ENCODE data around the gene CHRNA4.
"Not testable (repeated sequence)": the region's sequence is repeated elsewhere in the genome, so short reads cannot be mapped to it uniquely, and the experiment has no call there.

The CHRNA4 gene

GRCh38 chr20:63337786-63338420 is 23.2 kb downstream of the CHRNA4 start:
- Histone ChIP-seq H3K9ac (ENCODE audit: low read depth, low read length) (no peak overlapping the region), H3K27me3 (ENCODE audit: insufficient read depth, low read length, poor library complexity) (peaks cover 7% of the 10 kb centered on the region)
- no peak for DNase-seq

DNA sequence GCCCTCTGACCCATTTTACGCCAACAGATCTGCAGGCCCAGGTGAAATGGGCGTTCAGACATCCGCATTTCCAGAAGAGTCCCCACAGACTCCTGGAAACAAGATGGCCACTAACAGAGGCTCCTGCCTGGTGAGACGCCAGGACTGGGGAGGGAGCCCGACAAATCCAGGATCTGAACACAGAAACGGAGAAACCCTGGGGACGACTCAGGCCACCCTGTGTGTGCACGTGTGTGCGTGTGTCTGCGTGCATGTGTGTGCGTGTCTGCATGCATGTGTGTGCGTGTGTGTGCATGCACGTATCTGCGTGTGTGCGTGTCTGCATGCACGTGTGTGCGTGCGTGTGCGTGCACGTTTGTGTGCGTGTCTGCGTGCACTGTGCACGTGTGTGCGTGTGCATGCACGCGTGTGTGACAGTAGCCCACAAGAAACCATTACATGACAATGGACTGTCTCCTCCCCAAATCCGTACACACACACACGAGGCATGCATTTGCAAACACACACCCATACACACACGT is 24.9 kb downstream of the CHRNA4 start:
- H3K79me2 ChIP-seq (ENCODE audit: insufficient read depth, low read length) = no peaks in the 10 kb centered on the region
- peaks cover 4% of the 10 kb centered on the region for H3K9me3 ChIP-seq (ENCODE audit: insufficient read depth, low read length, severe bottlenecking)
- H3K4me1 ChIP-seq (ENCODE audit: insufficient read depth, low read length) = no peaks in the 10 kb centered on the region
- no peaks in the 10 kb centered on the region for H4K20me1 ChIP-seq (ENCODE audit: insufficient read depth, low read length)
- DNase-seq (no peak), ATAC-seq (ENCODE audit: insufficient read depth, low read depth) (no peak)
- H3K27ac ChIP-seq (ENCODE audit: low read length) = no peak overlapping the region
- H3K4me2 ChIP-seq (ENCODE audit: insufficient read depth, low read length) = no peak overlapping the region
- no peak overlapping the region for H3K9ac ChIP-seq (ENCODE audit: low read depth, low read length)
- no peak overlapping the region for H3K4me3 ChIP-seq (ENCODE audit: low read depth in 1 of 2, low read length in 2 of 2)
- TF ChIP-seq, protein P1, sequence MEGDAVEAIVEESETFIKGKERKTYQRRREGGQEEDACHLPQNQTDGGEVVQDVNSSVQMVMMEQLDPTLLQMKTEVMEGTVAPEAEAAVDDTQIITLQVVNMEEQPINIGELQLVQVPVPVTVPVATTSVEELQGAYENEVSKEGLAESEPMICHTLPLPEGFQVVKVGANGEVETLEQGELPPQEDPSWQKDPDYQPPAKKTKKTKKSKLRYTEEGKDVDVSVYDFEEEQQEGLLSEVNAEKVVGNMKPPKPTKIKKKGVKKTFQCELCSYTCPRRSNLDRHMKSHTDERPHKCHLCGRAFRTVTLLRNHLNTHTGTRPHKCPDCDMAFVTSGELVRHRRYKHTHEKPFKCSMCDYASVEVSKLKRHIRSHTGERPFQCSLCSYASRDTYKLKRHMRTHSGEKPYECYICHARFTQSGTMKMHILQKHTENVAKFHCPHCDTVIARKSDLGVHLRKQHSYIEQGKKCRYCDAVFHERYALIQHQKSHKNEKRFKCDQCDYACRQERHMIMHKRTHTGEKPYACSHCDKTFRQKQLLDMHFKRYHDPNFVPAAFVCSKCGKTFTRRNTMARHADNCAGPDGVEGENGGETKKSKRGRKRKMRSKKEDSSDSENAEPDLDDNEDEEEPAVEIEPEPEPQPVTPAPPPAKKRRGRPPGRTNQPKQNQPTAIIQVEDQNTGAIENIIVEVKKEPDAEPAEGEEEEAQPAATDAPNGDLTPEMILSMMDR (IDR thresholded peaks at IDR 0.05; ENCODE audit: borderline replicate concordance, extremely low read depth, low read length, poor library complexity, severe bottlenecking) = no peak
- no peak for TF ChIP-seq EZH2 (IDR thresholded peaks at IDR 0.05; ENCODE audit: borderline replicate concordance, low read depth, low read length, severe bottlenecking)
- peaks cover 7% of the 10 kb centered on the region for H3K27me3 ChIP-seq (ENCODE audit: insufficient read depth, low read length, poor library complexity)
- no peaks in the 10 kb centered on the region for H3K36me3 ChIP-seq (ENCODE audit: insufficient read depth, low read length)
- H2AFZ ChIP-seq (ENCODE audit: low read depth, low read length) = no peak overlapping the region

More at GRCh38 chr20:63337786-63338420, 23.2 kb downstream of the CHRNA4 start:
- no peak overlapping the region for H3K4me3 ChIP-seq (ENCODE audit: low read depth in 1 of 2, low read length in 2 of 2)
- no peak overlapping the region for H2AFZ ChIP-seq (ENCODE audit: low read depth, low read length)
- no peaks in the 10 kb centered on the region for H4K20me1 ChIP-seq (ENCODE audit: insufficient read depth, low read length)
- no peaks in the 10 kb centered on the region for H3K4me1 ChIP-seq (ENCODE audit: insufficient read depth, low read length)
- no peak overlapping the region for H3K27ac ChIP-seq (ENCODE audit: low read length)
- no peak for TF ChIP-seq EZH2 (IDR thresholded peaks at IDR 0.05; ENCODE audit: borderline replicate concordance, low read depth, low read length, severe bottlenecking)
- TF ChIP-seq, protein P1 (IDR thresholded peaks at IDR 0.05; ENCODE audit: borderline replicate concordance, extremely low read depth, low read length, poor library complexity, severe bottlenecking) = no peak
- no peaks in the 10 kb centered on the region for H3K9me3 ChIP-seq (ENCODE audit: insufficient read depth, low read length, severe bottlenecking)
- no peak overlapping the region for H3K4me2 ChIP-seq (ENCODE audit: insufficient read depth, low read length)
- no peaks in the 10 kb centered on the region for H3K36me3 ChIP-seq (ENCODE audit: insufficient read depth, low read length)
- no peaks in the 10 kb centered on the region for H3K79me2 ChIP-seq (ENCODE audit: insufficient read depth, low read length)
- no peak for ATAC-seq (ENCODE audit: insufficient read depth, low read depth)

DNA sequence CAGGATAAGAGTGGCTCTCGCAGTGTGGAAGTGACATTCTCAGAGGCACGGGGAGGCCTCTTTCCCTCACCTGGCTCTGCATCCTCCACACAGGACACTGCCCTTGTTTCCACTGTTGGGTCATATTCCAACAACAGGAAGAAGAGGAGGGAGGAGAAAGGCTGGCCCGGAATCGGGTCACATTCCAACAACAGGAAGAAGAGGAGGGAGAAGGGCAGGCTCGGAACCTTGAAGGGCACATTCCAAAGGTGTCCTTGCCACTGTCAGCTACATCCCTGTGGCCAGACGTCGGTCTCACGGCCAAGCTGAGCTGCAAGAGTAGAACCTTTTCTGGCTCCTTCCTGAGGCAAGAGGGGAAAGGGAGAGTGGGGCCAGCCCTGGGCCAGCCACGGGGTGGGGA is 25.4 kb downstream of the CHRNA4 start:
- TF ChIP-seq EZH2 (IDR thresholded peaks at IDR 0.05; ENCODE audit: borderline replicate concordance, low read depth, low read length, severe bottlenecking) = no peak
- TF ChIP-seq, protein P1 (IDR thresholded peaks at IDR 0.05; ENCODE audit: borderline replicate concordance, extremely low read depth, low read length, poor library complexity, severe bottlenecking) = no peak
- H3K4me2 ChIP-seq (ENCODE audit: insufficient read depth, low read length) = no peak overlapping the region
- H3K9me3 ChIP-seq (ENCODE audit: insufficient read depth, low read length, severe bottlenecking) = peaks cover 4% of the 10 kb centered on the region
- ATAC-seq (ENCODE audit: insufficient read depth, low read depth) (no peak), DNase-seq (no peak)
- H3K36me3 ChIP-seq (ENCODE audit: insufficient read depth, low read length) = no peaks in the 10 kb centered on the region
- H2AFZ ChIP-seq (ENCODE audit: low read depth, low read length) = no peak overlapping the region
- H3K27me3 ChIP-seq (ENCODE audit: insufficient read depth, low read length, poor library complexity) = peaks cover 7% of the 10 kb centered on the region
- no peak overlapping the region for H3K27ac ChIP-seq (ENCODE audit: low read length)
- H3K9ac ChIP-seq (ENCODE audit: low read depth, low read length) = no peak overlapping the region
- no peaks in the 10 kb centered on the region for H3K79me2 ChIP-seq (ENCODE audit: insufficient read depth, low read length)
- H3K4me3 ChIP-seq (ENCODE audit: low read depth in 1 of 2, low read length in 2 of 2) = no peak overlapping the region
- no peaks in the 10 kb centered on the region for H3K4me1 ChIP-seq (ENCODE audit: insufficient read depth, low read length)
- no peaks in the 10 kb centered on the region for H4K20me1 ChIP-seq (ENCODE audit: insufficient read depth, low read length)

DNA sequence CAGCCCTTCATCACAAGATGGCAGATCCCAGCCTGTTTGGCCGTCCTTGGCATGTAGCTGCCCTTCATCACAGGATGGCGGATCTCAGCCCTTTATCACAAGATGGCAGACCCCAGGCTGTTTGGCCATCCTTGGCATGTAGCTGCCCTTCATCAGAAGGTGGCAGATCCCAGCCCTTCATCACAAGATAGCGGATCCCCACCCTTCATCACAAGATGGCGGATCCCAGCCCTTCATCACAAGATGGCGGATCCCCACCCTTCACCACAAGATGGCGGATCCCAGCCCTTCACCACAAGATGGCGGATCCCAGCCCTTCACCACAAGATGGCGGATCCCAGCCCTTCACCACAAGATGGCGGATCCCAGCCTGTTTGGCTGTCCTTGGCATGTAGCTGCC is 26.1 kb downstream of the CHRNA4 start:
- H3K79me2 ChIP-seq (ENCODE audit: insufficient read depth, low read length); H3K9me3 ChIP-seq (ENCODE audit: insufficient read depth, low read length, severe bottlenecking); H4K20me1 ChIP-seq (ENCODE audit: insufficient read depth, low read length); H3K36me3 ChIP-seq (ENCODE audit: insufficient read depth, low read length); H3K4me2 ChIP-seq (ENCODE audit: insufficient read depth, low read length); ATAC-seq (ENCODE audit: insufficient read depth, low read depth); H3K4me3 ChIP-seq (ENCODE audit: low read depth in 1 of 2, low read length in 2 of 2); H2AFZ ChIP-seq (ENCODE audit: low read depth, low read length); DNase-seq; H3K27me3 ChIP-seq (ENCODE audit: insufficient read depth, low read length, poor library complexity); H3K4me1 ChIP-seq (ENCODE audit: insufficient read depth, low read length); H3K27ac ChIP-seq (ENCODE audit: low read length); H3K9ac ChIP-seq (ENCODE audit: low read depth, low read length): not testable (repeated sequence)
